HL-60/S4 treated with retinoic acid at 250 ng/mL for 4 days and 3 days (cell line): ENCODE results near the gene PLD4.
"Not testable (repeated sequence)": the region's sequence is repeated elsewhere in the genome, so short reads cannot be mapped to it uniquely, and the experiment has no call there.

ENCODE experiments used
- in situ Hi-C: fragments of 300-500 bp; cut with MboI; formaldehyde crosslinking; loops from 2 replicates; pipeline ENCODE4 v1.7.0; 2022; ENCODE audit warnings: low sequenced_read_pairs

The PLD4 gene

DNA sequence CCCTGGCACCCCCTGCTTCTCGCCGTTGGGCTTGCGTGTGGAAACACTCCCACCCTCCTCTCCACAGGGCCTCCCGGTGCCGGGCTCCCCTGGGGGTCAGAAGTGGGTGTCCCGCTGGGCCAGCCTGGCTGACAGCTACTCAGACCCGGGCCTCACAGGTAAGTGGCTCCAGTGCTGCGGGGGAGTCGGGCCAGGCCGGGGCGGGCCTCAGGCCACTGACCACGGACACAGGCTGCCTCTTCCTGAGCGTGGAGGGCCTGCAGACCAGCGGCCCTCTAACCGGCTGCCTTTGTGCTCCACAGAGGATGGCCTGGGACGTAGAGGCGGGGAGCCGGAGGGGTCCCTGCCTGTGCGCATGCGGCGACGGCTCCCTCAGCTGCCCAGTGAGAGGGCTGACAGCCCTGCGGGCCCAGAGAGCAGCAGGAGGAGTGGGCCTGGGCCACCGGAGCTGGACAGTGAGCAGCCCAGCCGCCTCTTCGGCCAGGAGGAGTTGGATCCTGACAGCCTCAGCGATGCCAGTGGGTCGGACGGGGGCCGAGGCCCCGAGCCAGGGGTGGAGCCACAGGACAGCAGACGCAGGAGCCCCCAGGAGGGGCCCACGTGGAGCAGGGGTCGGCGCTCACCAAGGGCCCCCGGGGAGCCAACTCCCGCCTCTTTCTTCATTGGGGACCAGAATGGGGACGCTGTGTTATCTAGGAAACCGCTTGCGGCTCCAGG, 38.5 kb upstream of the PLD4 start:
- in situ Hi-C loops = no loop called here

DNA sequence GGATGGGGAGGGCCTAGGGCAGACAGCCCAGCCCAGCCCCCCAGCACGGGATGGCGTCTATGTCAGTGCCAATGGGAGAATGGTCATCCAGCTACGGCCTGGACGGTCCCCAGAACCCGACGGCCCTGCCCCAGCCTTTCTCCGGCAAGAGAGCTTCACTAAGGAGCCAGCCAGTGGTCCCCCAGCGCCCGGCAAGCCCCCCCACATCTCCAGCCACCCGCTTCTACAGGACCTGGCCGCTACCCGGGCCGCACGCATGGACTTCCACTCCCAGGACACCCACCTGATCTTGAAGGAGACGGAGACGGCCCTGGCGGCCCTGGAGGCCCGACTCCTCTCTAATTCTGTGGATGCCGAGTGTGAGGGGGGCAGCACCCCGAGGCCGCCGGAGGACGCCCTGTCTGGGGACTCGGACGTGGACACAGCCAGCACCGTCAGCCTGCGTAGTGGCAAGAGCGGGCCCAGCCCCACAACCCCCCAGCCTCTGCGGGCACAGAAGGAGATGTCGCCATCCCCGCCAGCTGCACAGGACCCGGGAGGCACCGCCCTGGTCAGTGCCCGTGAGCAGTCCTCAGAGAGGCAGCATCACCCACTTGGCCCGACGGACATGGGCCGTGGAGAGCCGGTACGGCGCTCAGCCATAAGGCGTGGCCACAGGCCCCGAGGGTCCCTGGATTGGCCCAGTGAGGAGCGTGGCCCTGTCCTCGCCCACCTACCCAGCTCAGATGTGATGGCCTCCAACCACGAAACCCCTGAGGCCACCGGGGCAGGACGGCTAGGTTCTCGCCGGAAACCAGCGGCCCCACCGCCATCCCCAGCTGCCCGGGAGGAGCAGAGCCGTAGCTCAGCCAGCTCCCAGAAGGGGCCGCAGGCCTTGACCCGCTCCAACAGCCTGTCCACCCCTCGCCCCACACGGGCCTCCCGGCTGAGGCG, 37.7 kb upstream of the PLD4 start:
- in situ Hi-C loops = no loop called here

DNA sequence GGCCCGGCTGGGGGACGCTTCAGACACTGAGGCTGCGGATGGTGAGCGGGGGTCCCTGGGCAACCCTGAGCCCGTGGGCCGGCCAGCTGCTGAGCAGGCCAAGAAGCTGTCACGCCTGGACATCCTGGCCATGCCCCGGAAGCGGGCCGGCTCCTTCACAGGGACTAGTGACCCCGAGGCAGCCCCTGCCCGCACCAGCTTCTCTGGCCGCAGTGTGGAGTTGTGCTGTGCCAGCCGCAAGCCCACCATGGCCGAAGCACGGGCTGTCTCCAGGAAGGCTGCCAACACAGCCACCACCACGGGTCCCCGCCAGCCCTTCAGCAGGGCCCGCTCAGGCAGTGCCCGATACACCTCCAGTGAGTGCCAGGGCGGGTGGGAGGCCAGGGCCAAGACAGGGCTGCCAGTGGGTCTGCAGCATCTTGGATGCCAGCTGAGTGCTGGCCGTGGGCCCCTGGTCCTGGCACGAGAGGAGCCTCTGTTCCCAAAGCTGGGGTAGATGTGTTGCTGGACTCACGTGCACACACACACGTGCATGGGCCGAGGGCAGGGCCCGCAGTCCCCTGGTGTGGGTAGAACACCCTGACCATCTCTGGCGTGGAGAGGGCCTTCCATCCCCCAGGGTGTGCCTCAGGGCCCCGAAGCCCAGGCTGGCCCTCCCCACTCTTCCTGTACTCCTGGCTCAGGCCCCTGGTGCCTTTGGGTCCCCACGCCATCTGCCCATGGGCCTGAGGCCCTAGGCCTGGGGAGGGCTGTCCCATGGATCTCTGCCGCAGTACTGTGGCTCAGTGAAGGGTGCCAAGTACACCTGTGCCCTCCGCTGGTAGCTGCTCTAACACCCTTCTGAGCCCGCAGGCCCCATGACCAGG, 36.8 kb upstream of the PLD4 start:
- in situ Hi-C loops = no loop called here

DNA sequence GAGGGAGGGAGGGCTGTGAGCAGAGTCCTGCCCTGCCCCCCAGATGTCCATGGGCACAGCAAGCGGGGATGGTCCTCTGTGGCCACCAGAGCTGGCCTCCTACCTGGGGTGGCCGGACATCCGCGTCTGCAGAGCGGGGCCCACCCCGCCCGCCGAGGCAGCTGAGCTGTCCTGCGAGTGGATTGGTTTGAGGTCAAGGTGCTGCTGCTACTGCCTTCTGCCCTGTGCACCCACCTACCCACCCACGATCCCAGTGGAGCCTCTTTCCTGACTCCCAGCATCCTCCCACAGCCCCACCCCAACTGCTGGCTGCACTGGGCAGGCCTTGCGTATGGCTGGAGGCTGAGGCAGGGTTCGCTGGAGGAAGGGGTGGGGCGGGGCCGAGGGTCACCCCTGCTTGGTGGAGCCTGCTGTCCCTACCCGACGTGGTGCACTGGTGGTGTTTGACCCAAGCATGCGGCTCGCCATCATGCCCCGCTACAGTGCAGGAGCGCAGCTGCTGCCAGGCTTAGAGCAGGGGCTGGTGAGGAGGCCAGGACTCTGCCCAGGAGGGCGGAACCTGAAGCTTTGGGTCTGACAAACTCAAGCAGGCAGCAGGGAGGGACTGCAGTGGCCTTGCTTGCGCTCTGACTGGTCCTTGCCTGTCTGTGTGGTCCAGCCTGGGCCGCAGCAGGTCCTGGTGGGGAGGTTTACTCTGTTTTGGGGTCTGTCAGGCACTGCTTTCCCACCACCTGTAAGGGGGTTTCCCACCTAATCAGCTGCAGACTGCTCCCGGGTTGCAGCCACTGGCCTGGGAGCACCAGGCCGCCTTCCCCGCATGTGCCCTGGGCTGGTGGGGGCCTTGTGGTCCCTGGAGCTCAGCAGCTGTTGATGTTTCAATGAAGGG, 35.9 kb upstream of the PLD4 start:
- in situ Hi-C loops = no loop called here

DNA sequence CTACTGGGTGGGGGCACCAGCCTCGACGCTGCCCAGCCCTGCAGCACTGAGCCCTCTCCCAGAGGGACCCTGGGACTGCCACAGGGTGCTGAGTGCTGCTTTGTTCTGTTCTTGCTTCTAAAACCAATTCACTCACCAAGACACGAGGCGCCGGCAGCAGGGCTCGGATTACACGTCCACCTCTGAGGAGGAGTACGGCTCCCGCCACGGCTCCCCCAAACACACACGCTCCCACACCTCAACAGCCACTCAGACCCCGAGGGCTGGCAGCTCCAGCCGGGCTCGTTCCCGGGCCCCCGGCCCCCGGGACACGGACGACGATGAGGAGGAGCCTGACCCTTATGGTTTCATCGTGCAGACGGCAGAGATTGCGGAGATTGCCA, 35.3 kb upstream of the PLD4 start:
- in situ Hi-C loops = no loop called here

DNA sequence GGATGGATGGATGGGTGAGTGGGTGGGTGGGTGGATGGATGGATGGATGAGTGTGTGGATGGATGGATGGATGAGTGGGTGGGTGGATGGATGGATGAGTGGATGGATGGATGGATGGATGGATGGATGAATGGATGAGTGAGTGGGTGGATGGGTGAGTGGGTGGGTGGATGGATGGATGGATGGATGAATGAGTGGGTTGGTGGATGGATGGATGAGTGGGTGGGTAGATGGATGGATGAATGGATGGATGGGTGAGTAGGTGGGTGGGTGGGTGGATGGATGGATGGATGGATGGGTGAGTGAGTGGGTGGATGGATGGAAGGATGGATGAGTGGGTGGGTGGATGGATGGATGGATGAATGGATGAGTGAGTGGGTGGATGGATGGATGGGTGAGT, 34.4 kb upstream of the PLD4 start:
- in situ Hi-C loops = not testable (repeated sequence)

DNA sequence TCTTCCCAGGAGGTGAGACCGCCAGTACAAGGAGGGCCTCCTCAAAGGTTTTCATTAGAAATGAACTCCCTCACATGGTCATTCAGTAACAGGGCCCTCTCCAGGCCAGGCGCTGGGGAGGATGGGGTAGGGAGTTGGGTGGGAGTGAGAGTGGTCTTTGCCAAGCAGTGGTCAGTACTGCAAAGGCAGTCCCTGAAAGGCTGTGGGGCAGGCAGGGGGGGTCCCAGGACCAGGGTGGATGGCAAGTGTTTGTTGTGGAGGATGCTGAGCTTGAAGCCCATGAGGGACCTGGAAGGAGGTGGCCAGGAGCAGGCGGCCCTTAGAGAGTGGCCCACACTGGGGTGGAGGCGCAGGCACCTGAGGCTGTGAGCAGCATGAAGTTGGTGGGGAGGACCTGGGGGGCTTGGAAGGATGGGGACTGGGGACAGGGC, 33.5 kb upstream of the PLD4 start:
- in situ Hi-C loops = no loop called here

DNA sequence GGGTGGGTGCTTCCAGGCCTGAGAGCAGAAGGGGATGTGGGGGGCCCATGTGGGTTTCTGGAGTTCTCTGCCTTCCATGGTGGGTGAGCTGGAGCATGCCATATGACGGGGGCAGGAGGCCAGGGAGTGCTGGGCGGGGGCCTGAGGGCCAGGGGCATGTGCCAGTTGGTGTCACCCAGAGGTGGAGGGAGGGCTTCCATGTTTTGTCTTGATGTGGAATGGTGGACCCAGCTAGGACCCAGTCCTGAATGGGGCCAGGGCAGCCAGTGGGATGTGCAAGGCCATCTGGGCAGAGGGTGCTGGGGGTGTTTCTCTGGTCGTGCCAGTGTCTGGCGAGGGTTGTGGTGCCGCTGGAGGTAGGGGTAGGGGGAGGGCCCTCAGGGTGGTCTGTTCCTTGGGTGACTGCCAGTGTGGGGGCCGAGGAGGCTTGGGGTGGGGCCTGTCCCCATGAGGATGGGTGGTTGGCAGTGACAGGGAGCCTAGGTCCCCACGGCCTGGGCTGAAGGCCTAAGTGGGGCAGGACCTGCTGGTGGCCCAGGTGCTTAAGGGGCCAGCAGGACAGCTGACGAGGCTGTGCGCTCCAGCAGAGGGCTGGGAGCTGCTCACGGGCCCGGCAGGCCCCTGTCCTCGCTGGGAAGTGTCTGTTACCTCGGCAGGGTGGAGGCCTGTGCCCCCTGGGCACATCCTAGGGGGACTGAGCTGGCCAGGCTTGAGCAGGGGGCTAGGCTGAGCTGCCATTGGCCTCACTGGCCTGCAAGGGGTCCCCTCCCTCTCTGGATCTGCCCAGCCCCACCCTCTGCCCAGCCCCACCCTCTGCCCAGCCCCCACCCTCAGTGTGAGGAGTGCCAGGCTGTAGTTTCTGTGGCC, 32.8 kb upstream of the PLD4 start:
- in situ Hi-C loops = no loop called here

DNA sequence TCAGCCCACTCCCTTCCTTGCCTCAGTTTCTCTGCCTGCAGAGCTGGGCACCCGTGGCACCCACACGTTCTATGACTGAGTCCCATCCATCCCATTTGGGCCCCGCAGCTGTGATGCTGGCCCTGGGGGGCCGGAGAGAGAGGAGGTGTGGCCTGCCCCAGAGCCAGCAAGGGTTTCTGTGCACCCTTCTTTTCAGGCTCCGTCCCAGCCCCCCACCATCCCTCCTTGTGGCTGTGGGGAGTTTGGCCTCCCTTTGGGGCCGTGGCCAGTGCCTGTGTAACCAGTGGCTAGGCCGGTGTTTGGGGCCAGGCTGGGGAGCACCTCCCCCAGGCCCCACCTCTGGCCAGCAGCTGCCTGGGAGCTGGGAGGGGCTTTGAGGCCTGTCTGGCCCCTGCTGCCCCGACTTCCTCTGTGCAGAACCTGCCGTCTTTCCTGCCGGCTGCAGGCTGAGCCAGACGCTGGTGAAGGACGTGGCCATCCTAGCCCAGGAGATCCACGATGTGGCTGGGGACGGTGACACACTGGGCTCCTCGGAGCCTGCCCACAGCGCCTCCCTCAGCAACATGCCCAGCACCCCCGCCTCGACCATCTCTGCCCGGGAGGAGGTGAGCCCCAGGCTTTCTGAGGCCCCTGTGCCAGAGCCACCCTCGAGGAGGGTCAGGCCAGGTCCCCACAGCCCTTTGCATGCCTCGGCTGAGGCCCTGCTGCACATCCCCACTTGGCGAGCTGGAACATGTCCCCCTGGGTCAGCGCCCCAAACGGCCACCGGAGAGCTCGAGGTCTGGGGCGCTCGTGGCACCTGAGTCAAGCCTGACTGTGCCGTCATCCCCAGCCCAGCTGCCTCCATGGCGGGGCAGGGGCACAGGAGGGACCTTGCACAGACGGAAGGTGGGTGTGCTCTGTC, 31.9 kb upstream of the PLD4 start:
- in situ Hi-C loops = no loop called here

DNA sequence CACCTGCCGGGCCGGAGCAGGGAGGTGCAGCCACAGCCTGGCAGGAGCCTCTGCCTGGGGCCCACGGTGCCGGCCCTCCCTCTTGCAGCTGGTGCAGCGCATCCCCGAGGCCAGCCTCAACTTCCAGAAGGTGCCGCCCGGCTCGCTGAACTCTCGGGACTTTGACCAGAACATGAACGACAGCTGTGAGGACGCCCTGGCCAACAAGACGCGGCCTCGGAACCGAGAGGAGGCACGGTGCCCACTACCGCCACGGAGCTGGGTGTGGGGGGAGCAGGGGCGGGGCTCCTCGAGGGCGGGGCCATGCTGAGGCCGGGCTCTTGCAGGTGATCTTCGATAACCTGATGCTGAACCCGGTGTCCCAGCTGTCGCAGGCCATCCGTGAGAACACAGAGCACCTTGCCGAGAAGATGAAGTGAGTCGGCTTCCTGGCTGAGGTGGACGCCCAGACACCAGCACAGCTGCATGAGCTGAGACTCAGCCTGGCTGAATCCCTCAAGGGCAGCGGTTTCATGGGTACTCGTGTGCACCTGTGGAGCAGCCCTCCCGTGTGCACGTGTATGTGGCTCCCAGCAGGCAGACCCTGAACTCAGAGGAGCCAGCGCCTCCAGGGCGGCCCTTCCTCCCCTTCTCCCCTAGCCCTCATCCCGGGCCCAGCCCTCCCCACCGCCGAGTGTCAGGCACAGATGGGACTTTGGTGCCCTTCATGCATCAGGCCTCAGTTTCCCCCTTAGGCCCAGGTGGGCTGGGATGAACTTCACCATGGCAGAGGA, 31.1 kb upstream of the PLD4 start:
- in situ Hi-C loops = no loop called here

DNA sequence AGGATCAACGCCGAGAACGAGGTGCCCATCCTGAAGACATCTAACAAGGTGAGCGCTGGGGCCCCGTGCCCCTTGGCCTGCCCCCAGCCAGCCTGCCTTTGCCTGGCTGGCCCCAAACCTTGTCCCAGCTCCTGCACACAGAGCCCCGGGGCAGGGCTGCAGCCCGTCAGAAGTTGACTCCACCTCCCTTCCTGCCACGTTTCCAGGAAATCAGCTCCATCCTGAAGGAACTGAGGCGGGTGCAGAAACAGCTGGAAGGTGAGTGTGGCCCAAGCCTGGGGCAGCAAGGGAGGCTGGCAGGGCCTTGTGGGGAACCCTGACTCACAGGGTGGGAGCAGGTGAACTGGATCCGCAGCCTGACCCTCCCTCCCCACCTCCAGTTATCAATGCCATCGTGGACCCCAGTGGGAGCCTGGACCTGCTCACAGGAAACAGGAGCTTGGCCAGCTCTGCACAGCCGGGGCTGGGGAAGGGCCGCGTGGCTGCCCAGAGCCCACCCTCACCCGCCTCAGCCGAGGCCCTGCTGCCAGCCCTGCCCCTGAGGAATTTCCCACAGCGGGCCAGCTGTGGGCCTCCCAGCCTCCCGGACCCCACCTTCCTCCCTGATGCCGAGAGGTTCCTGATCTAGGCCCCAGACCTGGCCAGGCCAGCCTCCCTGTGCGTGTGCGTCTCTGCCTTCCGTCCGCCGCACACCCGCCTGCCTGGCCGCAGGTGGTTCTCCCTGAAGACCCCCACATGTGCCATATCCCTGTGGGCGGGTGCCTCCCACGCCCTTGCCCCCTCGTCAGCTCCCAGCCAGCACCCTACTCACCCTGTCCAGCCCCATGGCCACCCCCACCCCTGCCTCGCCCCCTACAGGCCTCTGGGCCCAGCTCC, 30.1 kb upstream of the PLD4 start:
- in situ Hi-C loops = no loop called here

DNA sequence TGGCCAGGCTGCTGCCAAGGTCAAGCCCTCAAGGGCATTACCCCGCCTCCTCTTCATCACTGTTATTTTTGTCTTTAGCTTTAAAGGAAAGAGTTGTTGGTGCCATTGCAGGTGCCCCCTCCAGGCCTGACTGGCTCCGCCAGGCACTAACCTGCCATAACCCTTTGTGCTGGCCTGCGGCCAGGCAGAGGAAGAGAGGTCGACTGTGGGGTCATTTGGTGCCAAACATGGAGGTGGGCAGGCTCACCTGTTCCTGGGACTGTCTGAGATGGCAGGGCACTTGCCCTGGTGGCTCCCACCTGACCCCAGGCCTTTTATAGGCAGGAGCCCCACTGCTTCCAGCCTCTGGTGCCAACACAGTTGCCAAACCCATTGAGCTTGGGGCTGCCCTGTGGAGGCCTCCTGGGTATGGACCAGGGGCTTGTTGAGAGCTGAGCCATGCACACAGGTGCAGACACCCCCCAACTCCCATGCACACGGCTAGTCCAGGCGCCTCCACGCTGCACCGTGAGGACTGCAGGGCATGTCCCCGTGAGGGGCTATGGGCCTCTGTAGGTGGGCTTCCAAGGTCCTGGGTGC, 29.4 kb upstream of the PLD4 start:
- in situ Hi-C loops = no loop called here

DNA sequence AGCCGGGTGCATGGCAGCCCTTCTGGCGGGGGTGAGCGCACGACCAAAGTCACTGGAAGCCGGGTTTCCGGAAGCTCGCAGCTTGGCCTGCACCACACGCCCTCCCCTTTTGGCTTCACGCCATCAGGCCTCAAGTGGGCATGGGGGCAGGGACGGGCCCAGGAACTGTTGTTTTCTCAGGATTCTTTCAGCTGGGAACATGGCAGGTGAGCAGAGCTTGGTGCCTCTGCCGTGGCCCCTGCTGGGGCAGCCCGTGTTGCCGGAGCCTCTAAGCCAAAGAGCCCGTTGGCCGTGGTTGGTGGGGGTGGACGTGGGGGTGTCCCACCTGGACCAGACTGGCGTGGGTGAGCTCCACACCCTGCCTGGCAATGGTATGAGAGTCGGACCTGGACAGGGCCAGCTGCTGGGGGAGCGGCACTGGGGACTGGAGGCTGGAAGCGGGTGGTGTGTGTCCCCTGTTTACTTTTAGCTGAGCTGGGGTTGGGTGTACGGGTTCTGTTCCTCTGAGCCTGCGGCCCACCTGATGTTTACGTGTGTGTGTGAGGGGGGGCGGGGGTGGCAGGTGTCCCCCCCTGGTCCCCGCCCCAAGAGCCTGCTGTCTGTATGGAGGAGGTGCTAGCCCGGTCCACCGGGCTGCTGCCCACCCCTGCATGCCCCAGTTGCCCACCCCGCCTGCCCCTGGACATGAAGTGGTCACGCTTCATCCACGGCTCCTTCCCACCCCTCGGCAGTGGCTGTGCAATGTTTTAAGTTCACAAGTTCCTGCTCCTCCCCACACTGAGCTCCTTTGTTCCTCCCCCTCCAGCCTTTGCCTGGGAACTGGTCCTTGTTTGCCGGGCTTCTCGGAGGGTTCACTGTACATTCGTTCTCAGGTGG, 28.7 kb upstream of the PLD4 start:
- in situ Hi-C loops = no loop called here

DNA sequence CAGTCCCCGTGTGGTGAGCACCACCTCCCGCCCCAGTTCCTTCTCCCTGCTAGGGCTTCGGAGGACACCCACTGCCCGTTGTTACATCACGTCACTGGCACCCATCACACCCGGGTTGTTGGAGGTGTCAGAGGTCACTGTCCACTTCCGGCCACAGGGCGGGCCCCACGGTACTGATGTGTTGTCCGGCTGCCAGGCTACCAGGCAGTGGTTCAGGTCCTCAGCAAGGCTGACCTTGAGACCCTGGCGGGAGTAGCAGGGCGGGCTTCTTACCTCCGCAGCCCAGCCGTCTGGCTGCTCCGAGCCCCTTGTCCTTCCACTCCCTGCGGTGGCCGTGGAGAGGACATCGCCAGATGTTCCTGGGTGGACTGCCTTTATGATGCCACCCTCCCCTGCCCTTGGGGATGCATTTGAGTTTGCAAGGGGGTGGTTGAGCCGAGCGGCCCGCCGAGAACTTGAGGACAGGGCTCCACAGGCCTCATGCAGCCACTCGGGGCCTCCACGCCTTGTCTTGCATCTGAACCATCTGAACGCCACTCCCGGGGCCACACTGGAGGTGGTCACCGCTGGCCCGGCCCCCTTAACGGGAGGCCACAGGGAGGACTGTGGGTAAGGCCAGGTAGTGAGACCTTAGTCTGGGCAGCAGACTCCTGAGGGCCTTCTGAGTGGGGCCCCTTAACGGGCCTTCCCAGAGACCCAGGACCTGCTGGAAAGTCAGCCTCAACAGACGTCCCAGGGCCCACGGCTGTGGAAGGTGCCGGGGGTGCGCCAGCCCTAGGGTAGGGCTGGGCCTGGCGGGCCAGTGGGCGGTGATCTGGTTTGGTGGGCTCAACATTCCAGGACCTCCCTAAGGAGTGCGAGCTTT, 27.1 kb upstream of the PLD4 start:
- in situ Hi-C loops = no loop called here
